Coronary artery (tissue), 2 donors: Measurements from ENCODE around the gene ESR2.

Experiments used
- DNase-seq: peaks from one replicate; pipeline ENCODE4 v3.0.0-alpha.2; 2017; ENCODE audit warnings: low spot score
- H3K27ac ChIP-seq, 2 donors: fragments of 200-600 bp; sonication (generic); one replicate each; pipeline ENCODE4 v1.5.1; 2016 to 2019
- H3K4me3 ChIP-seq: fragments of 200-600 bp; sonication (generic); 2 replicates; pipeline ENCODE4 v1.5.1; 2016; ENCODE audit warnings: mild to moderate bottlenecking, moderate library complexity
- CTCF ChIP-seq: fragments of 200-600 bp; sonication (generic); IDR thresholded peaks from one replicate; pipeline ENCODE4 v1.5.1; 2019; ENCODE audit warnings: antibody characterized with exemption

Gene ESR2

GRCh38 chr14:64092940-64093339, 201.2 kb downstream of the ESR2 start:
- TF ChIP-seq CTCF, result no peak
- Histone ChIP-seq H3K4me3 (no peak overlapping the region), H3K27ac (no peak overlapping the region)
- DNase-seq, result no peak

GRCh38 chr14:64092338-64092737, 201.8 kb downstream of the ESR2 start:
- Histone ChIP-seq H3K27ac (no peak overlapping the region), H3K4me3 (no peak overlapping the region)
- DNase-seq, result no peak
- TF ChIP-seq CTCF, result no peak

GRCh38 chr14:64091217-64091616, 203.0 kb downstream of the ESR2 start:
- no peak overlapping the region for H3K27ac ChIP-seq
- DNase-seq, result no peak
- no peak for TF ChIP-seq CTCF
- H3K4me3 ChIP-seq, result no peak overlapping the region

GRCh38 chr14:64089920-64090319, 204.3 kb downstream of the ESR2 start:
- no peak for DNase-seq
- Histone ChIP-seq H3K4me3 (no peak overlapping the region), H3K27ac (no peak overlapping the region)
- TF ChIP-seq CTCF, result no peak

DNA sequence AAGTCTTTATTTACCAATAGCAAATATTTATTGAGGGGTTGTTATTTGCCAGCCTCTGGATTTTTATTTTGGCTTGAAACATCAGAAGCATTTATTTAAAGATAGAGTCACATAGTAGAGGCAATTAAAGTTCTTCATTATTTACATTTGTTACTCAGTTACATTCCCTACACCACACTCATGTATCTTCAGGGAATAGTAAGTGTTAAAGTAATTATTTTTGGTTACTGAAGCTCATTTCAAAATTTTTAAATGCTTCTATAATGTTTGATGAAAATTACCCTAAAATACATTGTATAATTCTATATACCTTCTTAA, 205.6 kb downstream of the ESR2 start:
- no peak for TF ChIP-seq CTCF
- no peak overlapping the region for H3K4me3 ChIP-seq
- no peak overlapping the region for H3K27ac ChIP-seq
- no peak for DNase-seq

DNA sequence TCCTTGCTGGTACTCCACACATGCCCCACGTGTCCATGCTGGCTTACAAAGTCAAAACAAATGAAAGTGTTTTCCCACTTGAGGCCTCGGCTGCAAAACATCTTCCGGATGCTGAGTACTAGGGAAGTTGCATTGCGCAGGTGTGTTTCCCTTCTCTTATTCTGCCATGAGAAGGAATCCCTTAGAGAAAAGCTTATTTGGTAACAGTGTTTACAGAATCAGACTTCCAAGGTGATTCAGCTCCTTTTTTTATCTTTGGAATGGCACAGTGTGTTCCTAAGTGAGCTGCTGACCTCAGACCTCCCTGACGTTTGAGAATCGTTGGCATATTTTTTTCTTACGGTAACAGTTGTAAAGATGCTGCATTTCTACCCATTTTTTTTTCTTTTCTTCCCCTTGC, 211.3 kb downstream of the ESR2 start:
- peak; percentile 75 for DNase-seq
- TF ChIP-seq CTCF, result no peak
- Histone ChIP-seq H3K4me3 (no peak overlapping the region), H3K27ac (peak overlapping the region; percentile 78 to 79)

DNA sequence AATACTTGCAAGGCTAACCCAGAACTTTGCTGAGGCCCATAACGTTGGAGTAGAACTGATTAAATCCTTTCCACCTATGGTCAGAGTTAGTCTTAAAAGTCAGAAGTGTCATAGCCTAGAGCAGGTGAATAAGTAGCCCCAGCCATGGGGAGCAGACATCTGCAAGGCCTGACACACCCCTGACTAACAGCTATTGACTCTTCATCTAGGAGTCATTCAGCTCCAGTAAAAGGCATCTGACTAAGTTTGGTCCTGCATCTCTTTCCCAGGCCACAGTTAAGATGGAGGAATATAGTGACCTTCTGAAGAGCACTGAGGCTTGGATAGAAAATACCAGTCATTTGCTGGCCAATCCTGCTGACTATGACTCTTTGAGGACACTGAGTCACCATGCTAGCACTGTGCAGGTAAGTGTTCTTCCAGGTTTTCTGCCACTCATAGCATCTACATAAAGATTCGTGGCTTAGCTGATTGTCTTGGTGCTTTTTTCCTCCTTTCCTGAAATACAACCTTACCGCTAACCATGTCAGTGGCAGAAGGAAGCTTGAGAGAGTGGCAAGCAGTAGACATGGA, 212.9 kb downstream of the ESR2 start:
- Histone ChIP-seq H3K27ac (peak overlapping the region in 1 of 2 donors; percentile 50), H3K4me3 (no peak overlapping the region)
- no peak for TF ChIP-seq CTCF
- no peak for DNase-seq
